HG03066 (cell line): ENCODE data around the gene UBE3D.

ENCODE experiments used
- ATAC-seq: cut with Tn5 transposase; IDR thresholded peaks from one replicate; pipeline ENCODE4 v1.9.1; 2021; ENCODE audit warnings: low read depth; ENCODE audit not compliant: unreplicated experiment

The UBE3D gene, protein sequence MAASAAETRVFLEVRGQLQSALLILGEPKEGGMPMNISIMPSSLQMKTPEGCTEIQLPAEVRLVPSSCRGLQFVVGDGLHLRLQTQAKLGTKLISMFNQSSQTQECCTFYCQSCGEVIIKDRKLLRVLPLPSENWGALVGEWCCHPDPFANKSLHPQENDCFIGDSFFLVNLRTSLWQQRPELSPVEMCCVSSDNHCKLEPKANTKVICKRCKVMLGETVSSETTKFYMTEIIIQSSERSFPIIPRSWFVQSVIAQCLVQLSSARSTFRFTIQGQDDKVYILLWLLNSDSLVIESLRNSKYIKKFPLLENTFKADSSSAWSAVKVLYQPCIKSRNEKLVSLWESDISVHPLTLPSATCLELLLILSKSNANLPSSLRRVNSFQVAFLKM

DNA sequence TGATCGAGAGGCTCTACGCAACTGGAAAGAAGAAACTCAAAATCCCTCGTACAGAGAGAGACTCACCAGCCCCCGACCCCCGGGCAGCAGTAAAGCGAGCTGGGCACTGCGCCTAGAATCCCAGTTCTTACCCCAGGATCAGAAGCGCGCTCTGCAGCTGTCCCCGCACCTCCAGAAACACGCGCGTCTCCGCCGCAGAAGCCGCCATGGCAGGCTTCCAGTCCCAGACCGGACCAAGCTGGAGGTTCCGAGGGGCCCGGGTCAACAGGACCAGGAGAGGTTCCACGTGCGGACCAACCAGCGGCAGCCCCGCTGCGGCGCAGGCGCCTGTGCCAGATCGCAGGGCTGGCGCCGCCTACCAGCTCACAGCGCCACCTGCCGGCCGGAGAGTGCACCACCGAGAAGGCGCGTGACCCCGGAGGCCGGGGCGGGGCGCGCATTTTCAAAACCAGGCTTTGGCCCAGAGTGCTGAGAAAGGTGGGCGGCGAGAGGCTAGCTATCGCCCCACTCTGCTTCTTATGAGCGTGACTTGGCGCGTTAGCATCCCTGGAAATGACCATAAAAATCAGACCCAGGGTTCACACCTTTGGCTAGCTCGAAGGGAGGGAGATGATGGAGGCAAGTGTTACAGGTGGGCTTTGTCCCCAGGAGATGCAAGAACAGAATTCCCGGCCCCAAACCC, at the start of gene UBE3D:
TSS of gene UBE3D (minus strand) at position 331 of the 682 bp plus-strand sequence. CDS start at position 208, 123 bp downstream.
- peak; percentile 58 for ATAC-seq

DNA sequence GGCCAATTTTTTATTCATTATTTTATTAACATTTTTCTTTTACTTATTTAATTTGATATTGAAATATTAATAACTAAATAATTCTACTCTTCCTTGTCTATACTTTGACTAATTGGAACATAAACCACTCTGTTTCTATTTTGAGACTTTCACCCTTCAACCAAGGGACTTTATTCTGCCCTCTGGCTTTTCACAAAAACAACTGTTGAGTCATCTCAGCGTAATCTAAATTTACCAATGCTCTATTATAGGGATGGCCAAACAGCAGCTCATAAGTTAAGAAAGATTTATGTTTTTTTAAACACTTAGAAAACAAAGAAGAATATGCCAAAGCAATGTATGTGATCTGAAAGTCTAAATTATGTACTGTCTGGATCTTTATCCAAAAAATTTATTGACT, 48.5 kb upstream of the UBE3D start:
- ATAC-seq, result no peak

DNA sequence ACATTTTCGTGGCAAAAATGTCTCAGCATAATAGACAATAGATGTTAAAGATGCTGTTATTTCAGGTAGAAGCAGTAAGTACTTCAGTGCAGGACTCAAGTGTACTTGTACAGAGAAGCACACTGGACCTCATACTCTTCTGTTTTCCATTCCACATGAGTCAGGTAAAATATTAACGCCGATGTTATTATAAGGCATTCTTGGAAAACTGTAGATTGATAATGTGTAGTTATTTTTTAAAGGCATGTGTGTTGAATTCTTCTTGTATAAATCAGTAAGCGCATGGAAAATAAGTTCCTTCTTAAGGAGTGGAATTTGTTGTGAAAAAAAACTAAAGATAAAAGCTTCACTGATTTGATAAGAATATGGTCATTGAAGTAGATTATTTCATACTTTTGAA, 47.6 kb upstream of the UBE3D start:
- no peak for ATAC-seq

DNA sequence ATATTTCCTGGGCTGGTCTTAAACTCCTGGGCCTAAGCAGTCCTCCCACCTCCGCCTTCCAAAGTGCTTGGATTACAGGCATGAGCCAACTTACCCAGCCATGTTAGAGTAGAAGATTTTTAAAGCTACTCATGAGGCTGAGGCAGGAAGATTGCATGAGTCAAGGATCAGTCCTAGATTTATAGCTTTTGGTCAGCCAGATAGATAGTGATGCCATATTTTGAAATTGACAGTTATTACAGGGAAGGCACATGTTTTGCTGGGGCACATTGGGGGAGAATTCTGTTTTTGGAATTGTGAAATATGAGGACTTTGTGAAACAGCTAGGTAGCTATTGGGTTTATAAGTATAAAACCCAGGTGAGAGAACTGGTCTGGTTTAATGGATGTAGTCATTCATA, 42.7 kb upstream of the UBE3D start:
- no peak for ATAC-seq

DNA sequence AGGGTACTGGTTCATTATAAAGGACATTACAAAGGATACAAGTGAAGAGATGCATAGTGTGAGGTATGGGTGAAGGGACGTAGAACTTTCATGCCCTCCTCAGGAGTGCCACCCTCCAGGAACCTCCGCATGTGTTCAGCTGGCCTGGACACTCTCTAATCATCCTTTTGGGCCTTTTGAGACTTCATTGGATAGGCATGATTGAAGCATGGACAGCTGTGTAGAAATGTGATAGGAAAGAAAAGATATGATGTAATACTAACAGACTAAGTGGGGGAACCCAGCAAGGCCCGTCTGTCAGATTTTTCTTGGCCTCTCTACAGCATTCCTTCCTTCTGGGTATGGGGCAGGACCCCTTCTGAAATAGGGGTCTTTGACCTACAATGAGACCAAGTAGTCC, 32.9 kb upstream of the UBE3D start:
- ATAC-seq, result no peak

DNA sequence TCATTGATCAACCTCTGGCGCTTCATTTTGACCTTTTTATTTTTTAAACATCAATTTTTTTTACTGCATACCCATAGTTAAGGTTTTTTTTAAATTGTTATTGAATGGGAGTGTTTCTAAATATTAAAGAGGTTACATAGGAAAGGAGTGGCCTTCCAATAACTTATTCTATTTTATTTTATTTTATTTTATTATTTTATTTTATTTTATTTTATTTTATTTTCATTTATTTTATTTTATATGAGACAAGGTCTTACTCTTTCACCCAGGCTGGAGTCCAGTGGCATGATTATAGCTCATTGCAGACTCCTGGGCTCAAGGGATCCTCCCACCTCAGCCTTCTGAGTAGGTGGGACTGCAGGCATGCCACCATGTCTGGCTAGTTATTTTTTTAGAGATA, 32.0 kb upstream of the UBE3D start:
- ATAC-seq, result no peak

DNA sequence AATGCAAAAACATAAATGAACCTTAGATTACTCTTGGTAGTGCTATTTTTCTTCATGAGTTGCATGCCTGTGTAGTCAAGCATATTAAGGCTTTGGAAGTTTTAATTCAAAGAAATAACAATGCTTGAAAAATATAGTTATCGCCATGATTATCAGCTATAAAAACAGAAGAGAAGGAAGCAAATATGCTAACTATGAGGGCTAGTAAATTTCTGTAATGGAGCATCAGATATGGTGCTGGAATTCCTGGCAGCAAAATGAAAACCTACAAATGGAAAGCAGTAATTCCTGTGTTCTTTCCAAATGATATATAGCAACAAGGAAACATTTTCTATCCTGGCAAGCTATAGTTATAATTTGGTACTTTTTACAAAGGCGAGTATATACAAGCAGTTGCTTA, 31.6 kb upstream of the UBE3D start:
- no peak for ATAC-seq

DNA sequence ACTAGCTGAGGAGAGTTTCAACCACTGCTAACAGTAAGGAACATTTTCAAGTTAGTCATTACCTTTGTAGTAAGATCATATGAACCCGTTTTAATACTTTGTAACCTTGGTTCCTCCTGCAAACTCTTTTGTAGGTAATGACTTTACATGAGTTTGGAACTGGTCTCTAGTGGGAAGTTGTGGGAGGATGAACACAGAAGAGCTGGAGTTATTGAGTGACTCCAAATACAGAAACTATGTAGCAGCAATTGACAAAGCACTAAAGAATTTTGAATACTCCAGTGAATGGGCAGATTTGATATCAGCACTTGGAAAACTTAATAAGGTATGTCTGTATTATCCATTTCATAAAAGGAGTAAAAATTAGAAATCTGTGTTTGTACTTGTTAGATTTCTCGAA, 31.1 kb upstream of the UBE3D start:
- no peak for ATAC-seq

DNA sequence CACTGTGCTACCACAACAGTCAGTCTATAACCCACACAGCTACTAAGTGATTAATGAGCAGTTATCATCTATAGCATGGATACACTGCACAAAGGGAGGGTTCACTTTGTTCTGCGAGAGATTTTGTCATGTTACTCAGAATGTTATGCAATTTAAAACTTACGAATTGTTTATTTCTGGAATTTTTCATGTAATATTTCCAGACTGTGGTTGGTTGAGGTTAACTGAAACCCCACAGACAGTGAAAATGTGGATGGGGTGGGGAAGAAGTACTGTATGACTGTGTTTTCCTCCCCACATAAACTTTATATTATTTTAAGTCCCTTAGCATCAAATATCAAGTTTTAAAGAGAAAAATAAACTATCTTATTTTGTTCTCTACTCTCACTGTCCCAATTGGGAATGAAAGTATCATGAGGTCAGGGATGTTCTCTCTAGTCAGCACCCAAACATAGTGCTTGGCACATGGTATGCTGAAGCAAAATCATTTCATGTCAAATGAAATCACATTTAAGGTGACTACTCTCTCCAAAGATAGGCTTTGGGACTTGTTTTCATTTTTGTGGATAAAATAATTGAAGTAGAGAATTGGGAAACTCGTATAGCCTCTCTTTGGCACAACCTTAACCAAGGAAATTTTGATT, 27.2 kb upstream of the UBE3D start:
- no peak for ATAC-seq

DNA sequence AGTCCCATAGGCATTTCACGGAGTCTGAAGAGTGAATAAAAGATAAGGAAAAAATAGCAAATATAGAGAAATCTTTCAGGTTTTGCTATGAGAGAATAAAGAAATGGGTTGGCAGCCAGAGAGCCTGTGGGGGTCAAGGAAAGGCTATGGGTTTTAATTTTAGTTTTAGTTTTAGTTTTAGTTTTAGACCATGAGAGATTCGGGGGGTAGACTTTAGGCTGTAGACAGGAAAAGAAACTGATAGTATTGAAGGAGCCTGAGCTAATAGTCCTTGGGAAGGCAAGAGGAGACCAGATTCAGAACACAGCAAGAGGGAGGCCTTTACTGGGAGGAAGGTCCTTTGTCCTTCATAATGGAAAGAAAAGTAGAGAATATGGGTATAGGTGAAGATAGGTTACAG, 21.1 kb upstream of the UBE3D start:
- peak; percentile 99 for ATAC-seq

DNA sequence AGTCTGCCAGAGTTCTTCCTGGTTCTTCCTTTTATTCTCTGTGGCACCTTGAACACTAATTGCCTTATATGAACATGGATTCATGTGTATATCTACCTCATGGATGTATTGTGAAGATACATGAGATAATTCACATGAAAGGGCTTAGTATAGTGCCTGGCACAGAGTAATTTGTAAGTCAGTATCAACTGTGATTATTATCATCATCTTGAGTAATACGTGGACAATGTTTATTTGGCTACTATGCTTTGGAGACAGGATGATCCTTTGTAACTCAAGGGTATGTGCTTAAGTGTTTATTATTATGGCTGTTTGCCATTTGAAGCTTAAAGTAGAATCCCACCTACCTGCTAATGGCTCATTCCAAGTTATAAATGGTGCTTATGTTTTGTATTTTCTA, 17.8 kb upstream of the UBE3D start:
- no peak for ATAC-seq

DNA sequence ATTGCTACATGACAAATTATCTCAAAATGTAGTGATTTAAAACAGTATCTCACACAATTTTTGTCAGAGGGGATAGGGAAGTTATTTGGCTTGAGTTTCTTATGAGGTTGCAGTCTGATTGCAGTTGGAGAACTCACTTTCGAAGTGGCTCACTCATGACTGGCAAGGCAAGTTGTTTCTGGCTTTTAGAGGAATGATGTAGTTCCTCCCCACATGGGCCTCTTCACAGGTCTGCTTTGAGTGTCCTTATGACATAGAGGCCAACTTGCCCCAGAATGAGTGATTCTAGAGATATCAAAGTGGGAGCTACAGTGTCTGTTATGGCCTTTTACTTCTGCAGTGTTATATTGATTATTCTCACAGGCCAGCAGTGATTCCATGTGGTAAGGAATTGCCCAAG, 8.0 kb upstream of the UBE3D start:
- ATAC-seq, result no peak

DNA sequence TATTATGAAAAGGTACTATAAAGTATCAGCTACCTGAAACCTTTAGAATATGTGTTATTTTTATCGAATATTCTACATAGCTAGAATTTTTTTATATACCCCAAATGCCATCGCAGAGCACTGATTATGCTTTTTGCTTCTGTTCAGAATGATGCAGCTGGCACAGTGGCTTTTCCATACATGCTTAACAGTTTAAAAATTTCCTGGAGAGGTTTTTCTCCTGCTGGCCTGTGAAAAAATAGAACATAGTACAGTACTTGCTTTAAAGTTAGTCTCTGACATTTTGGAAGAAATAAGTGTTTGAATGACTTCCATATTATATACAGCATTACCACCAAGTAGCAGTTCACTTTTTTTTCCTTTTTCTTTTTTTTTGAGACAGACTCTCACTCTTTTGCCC, 7.1 kb upstream of the UBE3D start:
- ATAC-seq, result no peak

DNA sequence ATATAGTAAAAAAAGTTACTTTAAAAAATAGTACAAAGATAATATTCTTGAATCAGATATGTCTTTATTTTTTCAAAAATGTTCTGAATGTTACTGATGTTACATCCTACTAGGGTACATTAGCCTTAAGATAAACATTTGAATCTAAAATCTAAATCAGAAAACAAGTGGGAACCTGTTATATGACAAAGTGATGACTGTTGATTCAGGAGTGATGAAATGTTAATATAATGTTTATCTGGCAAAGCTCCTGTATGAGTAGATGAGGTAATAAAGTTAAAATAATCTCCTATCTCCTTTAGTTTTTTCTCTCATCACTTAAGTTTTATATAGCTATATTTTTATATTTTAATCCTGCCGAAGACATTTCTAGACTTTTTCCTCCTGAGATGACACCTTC, 6.1 kb upstream of the UBE3D start:
- ATAC-seq, result no peak

DNA sequence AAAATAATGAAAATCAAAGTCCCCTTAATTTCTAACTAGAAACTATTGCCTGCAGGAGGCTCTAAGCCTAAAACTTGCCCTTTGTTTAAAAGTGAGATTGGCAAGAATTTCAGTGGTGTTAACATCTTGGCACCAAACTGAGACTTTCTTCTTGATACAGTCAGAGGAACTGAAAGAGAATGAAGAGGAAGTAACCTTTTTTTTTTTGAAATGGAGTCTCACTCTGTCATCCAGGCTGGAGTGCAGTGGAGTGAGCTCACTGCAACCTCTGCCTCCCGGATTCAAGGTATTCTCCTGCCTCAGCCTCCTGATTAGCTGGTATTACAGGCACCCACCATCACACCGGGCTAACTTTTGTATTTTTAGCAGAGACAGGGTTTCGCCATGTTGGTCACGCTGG, 5.4 kb upstream of the UBE3D start:
- peak; percentile 50 for ATAC-seq

DNA sequence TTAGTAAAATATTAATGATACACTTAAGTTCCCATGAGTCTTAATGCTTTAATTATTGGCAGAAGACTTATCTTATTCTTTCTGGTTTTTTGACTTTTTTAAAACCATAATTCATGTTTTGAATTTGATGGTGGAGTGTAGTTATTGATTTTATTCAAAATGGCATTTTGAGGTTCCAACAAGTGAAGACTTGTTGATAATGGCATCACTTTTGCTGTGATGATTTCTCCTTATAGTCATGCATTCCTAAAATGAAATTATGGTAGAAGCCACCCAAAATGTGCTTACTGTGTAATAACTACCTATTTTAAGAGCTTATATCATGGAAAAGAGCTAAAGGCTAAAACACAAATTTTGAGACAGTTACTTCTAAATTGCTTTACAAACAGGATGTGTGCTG, 4.0 kb upstream of the UBE3D start:
- ATAC-seq, result no peak

DNA sequence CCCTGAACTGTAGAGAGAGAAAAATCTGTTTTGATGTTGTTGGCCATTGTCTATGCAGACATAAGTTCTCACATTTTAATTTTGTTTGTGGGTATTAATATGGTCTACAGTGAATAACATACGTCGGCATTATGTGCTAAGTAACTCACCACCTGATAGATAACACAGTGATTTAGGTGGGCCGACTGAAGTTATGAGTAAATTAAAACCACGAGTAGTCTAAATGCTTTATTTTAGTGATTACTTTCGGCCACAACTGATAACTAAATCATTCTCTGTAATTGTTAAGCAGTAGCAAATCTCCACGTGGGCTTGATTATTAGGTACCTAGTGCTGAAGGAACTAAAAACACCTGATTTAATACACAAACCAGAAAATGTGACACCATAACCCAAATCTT, 3.0 kb upstream of the UBE3D start:
- ATAC-seq, result no peak

DNA sequence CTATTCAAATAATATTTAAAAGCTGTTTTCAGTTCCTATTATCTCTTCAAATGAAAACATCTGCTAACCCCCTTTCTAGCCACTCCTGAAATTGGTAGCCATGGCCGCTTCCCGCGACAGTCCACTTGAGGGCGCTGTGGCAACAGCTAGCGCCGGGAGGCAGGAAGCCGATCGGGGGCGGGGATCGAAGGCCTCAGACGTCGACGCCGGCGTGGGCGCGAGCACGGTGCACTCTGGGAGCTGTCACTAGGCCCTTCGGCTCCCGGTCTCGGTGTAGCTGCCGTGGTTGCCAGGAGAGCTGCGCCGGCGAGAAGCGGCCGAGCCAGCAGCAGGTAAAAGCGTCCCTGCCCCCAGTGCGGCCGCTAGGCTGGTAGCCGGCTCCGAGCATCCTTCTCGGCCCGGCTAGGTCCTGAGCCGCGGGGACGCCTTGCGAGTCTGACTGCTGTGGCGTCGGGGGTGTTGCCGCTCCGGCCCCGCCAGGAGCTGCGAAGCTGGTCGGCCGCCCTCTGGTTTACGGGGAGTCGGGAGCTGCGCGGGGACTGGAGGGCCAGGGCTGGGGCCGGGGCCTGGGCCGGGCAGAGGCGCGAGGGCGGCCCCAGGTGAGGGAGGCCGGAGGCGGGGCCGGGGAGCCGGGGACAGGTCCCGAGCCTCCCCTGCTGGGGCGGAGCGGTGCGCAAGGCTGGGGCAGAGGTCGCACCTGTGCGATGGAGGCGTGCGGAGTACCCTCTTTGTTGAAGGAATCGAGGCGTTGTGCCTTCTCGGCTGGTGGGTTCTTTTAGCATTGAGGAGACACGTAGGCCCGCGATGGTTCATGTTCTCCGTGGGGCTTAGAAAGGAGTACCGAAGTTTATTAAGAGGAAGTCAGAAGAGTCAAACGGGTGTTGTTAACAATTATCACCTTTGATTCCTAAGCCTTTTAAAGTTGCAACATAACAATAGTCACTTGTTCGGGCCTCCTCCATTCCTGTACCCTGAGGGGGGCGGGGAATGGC, 2.1 kb upstream of the UBE3D start, which contains the start of gene DOP1A:
TSS of gene DOP1A (plus strand) at position 224 of the 992 bp plus-strand sequence. CDS start 29,307 bp downstream, outside the sequence.
- ATAC-seq, result peak; percentile 78

DNA sequence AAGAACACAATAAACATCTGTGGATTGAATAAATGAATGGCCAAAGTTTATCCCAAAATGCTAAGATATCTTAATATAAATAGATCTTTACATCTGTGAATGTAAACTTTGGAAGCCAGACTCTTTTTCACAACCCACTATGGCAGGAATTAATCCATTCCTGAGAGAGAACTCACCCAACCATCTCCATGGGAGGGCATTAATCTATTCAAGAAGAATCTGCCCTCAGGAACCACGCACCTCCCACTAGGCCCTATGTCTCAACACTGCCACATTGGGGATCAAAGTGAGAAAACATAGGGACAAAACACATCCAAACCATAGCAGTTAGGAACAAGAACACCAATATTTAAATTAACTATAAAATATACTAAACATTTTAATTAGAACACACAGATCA, 3.4 kb downstream of the UBE3D start:
- no peak for ATAC-seq

DNA sequence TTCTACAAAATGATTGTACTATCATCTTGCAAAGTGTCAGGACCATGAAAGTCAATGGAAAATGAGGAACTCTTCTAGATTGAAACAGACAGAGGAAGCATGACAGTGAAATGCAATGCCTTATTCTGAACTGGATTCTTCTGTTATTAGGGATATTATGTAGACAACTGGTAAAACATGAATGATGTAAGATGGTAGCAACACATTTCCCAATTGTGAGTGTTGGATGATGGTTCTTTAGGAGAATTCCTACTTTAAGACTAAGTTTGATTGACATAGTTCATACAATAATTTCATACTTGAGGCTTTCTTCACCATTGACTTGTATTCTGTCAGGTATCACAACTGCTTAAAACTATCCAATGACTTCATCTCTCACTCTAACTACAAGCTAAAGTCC, 4.5 kb downstream of the UBE3D start:
- no peak for ATAC-seq
